GM23248 (cell line): ENCODE data around the gene CFAP43. TPM values are rescaled to one million over a fixed set of nuclear protein-coding genes. Genes with fewer than 3 reads are reported as not detected.
A peak's percentile ranks its signal among the peaks of the same experiment; 100 is the strongest.

Experiments used
- DNase-seq: peaks from one replicate; pipeline ENCODE4 v3.0.0-alpha.2; 2015
- H2AFZ ChIP-seq: fragments of 200-600 bp; sonication (generic); 2 replicates; pipeline ENCODE4 v1.6.1; 2016; ENCODE audit warnings: antibody characterized with exemption
- H3F3A ChIP-seq: fragments of 200-600 bp; sonication (generic); 2 replicates; pipeline ENCODE4 v1.6.1; 2016; ENCODE audit warnings: mild to moderate bottlenecking, antibody characterized with exemption, mixed run types; ENCODE audit not compliant: insufficient read depth
- H3K27ac ChIP-seq: fragments of 200-600 bp; sonication (generic); 2 replicates; pipeline ENCODE4 v1.5.1; 2016; ENCODE audit warnings: mild to moderate bottlenecking
- H3K27me3 ChIP-seq: fragments of 200-600 bp; sonication (generic); replicated peaks from 2 replicates; pipeline ENCODE4 v1.6.1; 2016; ENCODE audit warnings: mild to moderate bottlenecking; ENCODE audit not compliant: insufficient read depth
- H3K36me3 ChIP-seq: fragments of 200-600 bp; sonication (generic); 2 replicates; pipeline ENCODE4 v1.6.1; 2016; ENCODE audit warnings: low read depth, mild to moderate bottlenecking
- H3K4me1 ChIP-seq: fragments of 200-600 bp; sonication (generic); 2 replicates; pipeline ENCODE4 v1.6.1; 2016; ENCODE audit warnings: mild to moderate bottlenecking; ENCODE audit not compliant: insufficient read depth
- H3K4me2 ChIP-seq: fragments of 200-600 bp; sonication (generic); one replicate; pipeline ENCODE4 v1.6.1; 2016; ENCODE audit warnings: mild to moderate bottlenecking; ENCODE audit not compliant: unreplicated experiment
- H3K4me3 ChIP-seq: fragments of 200-600 bp; sonication (generic); 2 replicates; pipeline ENCODE4 v1.5.1; 2016; ENCODE audit warnings: mild to moderate bottlenecking
- H3K79me2 ChIP-seq: fragments of 200-600 bp; sonication (generic); 2 replicates; pipeline ENCODE4 v1.6.1; 2016; ENCODE audit warnings: mild to moderate bottlenecking; ENCODE audit not compliant: insufficient read depth
- H3K9ac ChIP-seq: fragments of 200-600 bp; sonication (generic); 2 replicates; pipeline ENCODE4 v1.6.1; 2016; ENCODE audit warnings: mild to moderate bottlenecking
- H3K9me2 ChIP-seq: fragments of 200-600 bp; sonication (generic); 2 replicates; pipeline ENCODE4 v1.6.1; 2016; ENCODE audit warnings: mixed run types, mild to moderate bottlenecking, moderate library complexity; ENCODE audit not compliant: insufficient read depth
- H3K9me3 ChIP-seq: fragments of 200-600 bp; sonication (generic); one replicate; pipeline ENCODE4 v1.6.1; 2017; ENCODE audit warnings: low read depth
- H4K20me1 ChIP-seq: fragments of 200-600 bp; sonication (generic); 2 replicates; pipeline ENCODE4 v1.6.0; 2016; ENCODE audit not compliant: insufficient read depth
- EZH2 ChIP-seq: fragments of 200-600 bp; sonication (generic); IDR thresholded peaks from 2 replicates; pipeline ENCODE4 v1.6.1; 2018; ENCODE audit warnings: antibody characterized with exemption, mild to moderate bottlenecking; ENCODE audit not compliant: insufficient read depth, poor library complexity, severe bottlenecking
- EZH2phosphoT487 ChIP-seq: fragments of 200-600 bp; sonication (generic); IDR thresholded peaks from 2 replicates; pipeline ENCODE4 v1.6.1; 2018; ENCODE audit warnings: antibody characterized with exemption, moderate library complexity, mild to moderate bottlenecking, low read depth; ENCODE audit not compliant: insufficient read depth
- WGBS, 2 experiments: methylation state at CpG; one replicate each; pipeline ENCODE4 v1.1.6; 2015 to 2017; ENCODE audit warnings: low lambda C conversion rate in 2 of 2, low coverage in 1 of 2; ENCODE audit errors: missing lambda C conversion rate in 2 of 2; 5-methylcytosine and 5-hydroxymethylcytosine counted together
- in situ Hi-C: fragments of 300-500 bp; cut with MboI; formaldehyde crosslinking; loops from 2 replicates; pipeline ENCODE4 v1.15.0; 2020
- polyA plus RNA-seq: library from polyadenylated mRNA; unstranded; fragments of >200 nt; fragmentation: Nextera tagmentation; extraction: Ambion mirVana; gene quantifications from 2 replicates; pipeline ENCODE4 v1.2.1, GENCODE V29; 2016
- total RNA-seq: library from RNA; depleted of rRNA; stranded (reverse); fragments of >200 nt; shearing (Covaris generic); gene quantifications from 2 replicates; pipeline ENCODE4 v1.2.3, GENCODE V29; 2014

Gene CFAP43
- total and polyA plus RNA-seq, 2 experiments from 2014 or later: 0.14 TPM; not detected in 1

GRCh38 chr10:104259456-104259855 lies 27.3 kb upstream of the CFAP43 start:
- Histone ChIP-seq H3K36me3 (peaks cover 62% of the 10 kb centered on the region), H2AFZ (no peak overlapping the region), H3K27ac (peak overlapping the region; percentile 96), H3F3A (peaks cover 87% of the 10 kb centered on the region), H3K9ac (peak overlapping the region; percentile 40), H3K4me2 (peak overlapping the region; percentile 47), H3K27me3 (no peaks in the 10 kb centered on the region), H4K20me1 (no peaks in the 10 kb centered on the region; the same call in 1 of the 2 replicates), H3K79me2 (peaks cover 86% of the 10 kb centered on the region), H3K4me3 (no peak overlapping the region), H3K9me2 (no peaks in the 10 kb centered on the region), H3K9me3 (no peaks in the 10 kb centered on the region), H3K4me1 (peaks cover 59% of the 10 kb centered on the region)
- in situ Hi-C loops: no loop called here
- DNase-seq: no peak
- TF ChIP-seq EZH2phosphoT487 (no peak), EZH2 (no peak)
- WGBS, 2 experiments: 91 to 94% methylated on average over 3 of the region's 3 CpGs

GRCh38 chr10:104258209-104258608 lies 26.0 kb upstream of the CFAP43 start:
- H3K9me3 ChIP-seq: no peaks in the 10 kb centered on the region
- in situ Hi-C loops: no loop called here
- peaks cover 63% of the 10 kb centered on the region for H3K4me1 ChIP-seq
- no peak overlapping the region for H3K9ac ChIP-seq
- no peak overlapping the region for H3K4me2 ChIP-seq
- no peak for TF ChIP-seq EZH2phosphoT487
- TF ChIP-seq EZH2: no peak
- DNase-seq: no peak
- H3K27ac ChIP-seq: peak overlapping the region; percentile 96
- peaks cover 80% of the 10 kb centered on the region for H3F3A ChIP-seq
- H3K27me3 ChIP-seq: no peaks in the 10 kb centered on the region
- H3K79me2 ChIP-seq: peaks cover 78% of the 10 kb centered on the region
- peaks cover 50% of the 10 kb centered on the region for H3K36me3 ChIP-seq
- H3K9me2 ChIP-seq: no peaks in the 10 kb centered on the region
- 82 to 88% methylated on average over 3 of the region's 3 CpGs for WGBS, 2 experiments
- H2AFZ ChIP-seq: no peak overlapping the region
- no peaks in the 10 kb centered on the region; the same call in 1 of the 2 replicates for H4K20me1 ChIP-seq
- H3K4me3 ChIP-seq: peak overlapping the region; percentile 97; the same call in 1 of the 2 replicates

- TF ChIP-seq EZH2 (no peak), EZH2phosphoT487 (no peak)
- no peak for DNase-seq
- Histone ChIP-seq H3K9me3 (no peaks in the 10 kb centered on the region), H3K9ac (peak overlapping the region; percentile 97), H3K79me2 (peaks cover 68% of the 10 kb centered on the region), H3K9me2 (no peaks in the 10 kb centered on the region), H3F3A (peaks cover 73% of the 10 kb centered on the region), H4K20me1 (no peaks in the 10 kb centered on the region; the same call in 1 of the 2 replicates), H3K27me3 (no peaks in the 10 kb centered on the region), H3K4me3 (peak overlapping the region; percentile 97), H2AFZ (no peak overlapping the region), H3K4me2 (peak overlapping the region; percentile 95), H3K27ac (peak overlapping the region; percentile 96), H3K36me3 (peaks cover 40% of the 10 kb centered on the region), H3K4me1 (peaks cover 62% of the 10 kb centered on the region)
- 72 to 75% methylated on average over 5 of the region's 5 CpGs for WGBS, 2 experiments
- in situ Hi-C loops: no loop called here
These were observed 25.1 kb upstream of the CFAP43 start for GRCh38 chr10:104257235-104257634.

DNA sequence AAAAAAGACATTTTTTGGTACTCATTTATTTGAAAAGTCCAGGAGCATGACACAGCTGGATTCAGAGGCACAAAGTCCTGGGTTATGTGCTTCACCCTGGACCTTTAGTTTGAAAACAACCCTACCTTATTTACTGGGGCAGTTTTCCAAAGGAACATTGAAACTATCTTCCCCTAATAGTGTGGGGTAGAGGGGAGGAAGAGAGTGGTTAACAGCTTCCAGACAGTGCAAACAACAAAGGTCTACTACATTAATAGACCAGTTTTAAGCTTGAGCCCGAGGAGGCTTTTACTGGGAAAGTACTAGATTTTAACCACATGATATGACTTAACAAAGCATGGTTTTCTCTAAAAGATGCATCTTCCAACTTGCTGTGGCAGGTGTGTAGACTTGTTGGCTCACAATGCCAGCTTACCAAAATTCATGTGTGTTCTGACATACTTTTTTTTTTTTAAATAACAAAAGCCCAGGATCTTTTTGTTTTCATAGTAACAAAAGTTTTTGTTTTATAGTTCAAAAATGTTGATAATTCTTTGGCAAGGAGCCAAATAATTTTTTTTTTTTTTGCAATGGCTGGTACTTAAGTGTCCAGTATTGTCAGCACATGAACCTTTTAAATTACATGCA lies 24.3 kb upstream of the CFAP43 start:
- Histone ChIP-seq H3K4me3 (peak overlapping the region; percentile 97), H4K20me1 (no peaks in the 10 kb centered on the region; the same call in 1 of the 2 replicates), H3K9me2 (no peaks in the 10 kb centered on the region), H2AFZ (no peak overlapping the region), H3F3A (peaks cover 69% of the 10 kb centered on the region), H3K79me2 (peaks cover 60% of the 10 kb centered on the region), H3K9ac (peak overlapping the region; percentile 97), H3K4me1 (peaks cover 60% of the 10 kb centered on the region), H3K27ac (peak overlapping the region; percentile 96), H3K36me3 (peaks cover 32% of the 10 kb centered on the region), H3K9me3 (no peaks in the 10 kb centered on the region), H3K27me3 (no peaks in the 10 kb centered on the region), H3K4me2 (peak overlapping the region; percentile 95)
- DNase-seq: peak; percentile 34
- WGBS, 2 experiments: 3 to 8% methylated on average over 1 of the region's 1 CpG
- TF ChIP-seq EZH2phosphoT487 (no peak), EZH2 (no peak)
- in situ Hi-C loops: no loop called here
